HepG2 (cell line): ENCODE measurements around the gene CCNB1IP1.

Source experiments
- JUND ChIP-seq: sonication (generic); formaldehyde crosslinking; IDR thresholded peaks from 2 replicates; pipeline ENCODE4 v1.8.0; 2022; ENCODE audit warnings: mild to moderate bottlenecking, missing genetic modification reagents
- ZNF274 ChIP-seq: sonication (generic); formaldehyde crosslinking; IDR thresholded peaks from 2 replicates; pipeline ENCODE4 v1.5.1; 2020; ENCODE audit warnings: mild to moderate bottlenecking, missing genetic modification reagents

- no peak for TF ChIP-seq JUND (CRISPR knock-in tag)
- TF ChIP-seq ZNF274, result no peak
These were observed 670 bp downstream of the CCNB1IP1 start for GRCh38 chr14:20332431-20332787.
